ENCODE measurements around the gene IFI44L.

DNA sequence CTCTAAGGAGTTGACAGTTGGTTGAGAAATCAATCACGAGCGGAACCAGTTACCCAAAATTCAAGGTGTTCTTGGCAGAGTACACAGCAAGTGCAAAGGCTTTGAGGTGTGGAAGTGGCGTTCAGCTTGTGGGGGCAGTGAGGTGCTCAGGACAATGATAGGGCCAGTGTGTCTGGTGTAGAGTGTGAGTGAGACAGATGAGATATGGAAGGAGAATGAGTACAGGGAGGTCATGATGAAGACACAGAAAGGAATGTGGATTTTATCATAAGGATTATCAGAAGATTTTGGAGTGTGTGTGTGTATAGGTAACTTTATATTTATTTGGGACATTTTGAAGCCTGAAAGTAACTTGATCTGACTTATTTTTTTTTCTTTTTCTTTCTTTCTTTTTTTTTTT, 70.3 kb downstream of the IFI44L start:
- no peak for TF ChIP-seq POLR2AphosphoS5 (IDR thresholded peaks at IDR 0.05; ENCODE audit: borderline replicate concordance, low read depth, low read length)
- no peak for TF ChIP-seq EZH2 (IDR thresholded peaks at IDR 0.05)

Data from SK-N-MC (cell line).